Parietal lobe (tissue), 2 donors: Measurements from ENCODE around the gene TMEM236. TPM values are rescaled to one million over a fixed set of nuclear protein-coding genes. Genes with fewer than 3 reads are reported as not detected.

Source experiments
- small RNA-seq: library from RNA; depleted of rRNA; stranded (forward); fragments of <200 nt; gene quantifications from one replicate; pipeline ENCODE3, GENCODE V24; 2014; ENCODE audit warnings: low replicate concordance
- total RNA-seq: library from RNA; depleted of rRNA; stranded (reverse); fragments of >200 nt; gene quantifications from one replicate; pipeline ENCODE4 v1.2.3, GENCODE V29; 2014

The TMEM236 gene, protein sequence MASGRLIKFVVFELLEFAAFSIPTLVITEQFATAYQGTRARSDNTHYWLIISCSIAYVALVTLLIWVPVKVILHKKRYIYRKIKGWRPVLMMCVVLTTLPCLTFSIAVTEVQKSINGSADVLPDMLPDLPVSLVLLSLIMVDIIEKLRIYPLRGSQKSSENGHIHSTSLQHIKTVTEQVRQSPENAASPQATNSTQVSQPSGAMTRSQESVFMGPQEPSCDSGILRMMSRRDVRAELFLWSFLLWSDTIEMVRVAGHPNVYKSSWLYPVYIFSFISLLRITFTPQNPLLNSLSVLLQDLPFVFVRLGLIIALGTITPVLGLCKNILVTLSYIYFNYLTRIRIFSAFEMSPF
- total RNA-seq: not detected

DNA sequence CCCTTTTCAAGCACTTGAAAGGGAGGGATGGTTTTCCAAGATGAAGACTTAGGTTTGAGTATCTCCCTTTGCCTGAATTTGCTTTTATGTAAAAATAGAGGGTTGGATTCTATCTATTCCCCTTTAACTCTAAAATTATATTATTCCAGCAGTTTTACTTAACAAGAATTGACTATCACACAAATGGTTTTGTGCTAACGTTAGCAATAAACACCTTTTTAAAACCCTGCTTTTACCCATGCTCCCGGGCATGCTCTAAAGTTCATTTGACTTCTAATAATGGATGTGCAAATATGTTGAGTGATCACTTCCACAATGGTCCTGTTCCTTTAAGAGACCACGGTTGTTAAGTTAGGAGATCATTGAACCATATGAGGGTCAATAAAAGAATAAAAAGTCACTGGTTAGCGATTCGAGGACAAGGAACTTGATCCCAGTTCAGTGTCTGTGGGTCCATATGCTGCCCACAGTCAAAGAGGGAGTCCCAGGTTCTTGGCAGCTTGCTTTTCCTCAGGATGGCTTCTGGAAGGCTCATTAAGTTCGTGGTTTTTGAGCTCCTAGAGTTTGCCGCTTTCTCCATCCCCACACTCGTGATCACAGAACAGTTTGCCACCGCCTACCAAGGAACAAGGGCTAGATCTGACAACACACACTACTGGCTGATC, at the start of gene TMEM236:
TSS of gene TMEM236 (plus strand) at position 421 of the 665 bp plus-strand sequence. CDS start at position 516, 95 bp downstream.

GRCh38 chr10:17808971-17809841, 57.2 kb downstream of the TMEM236 start, which contains the start of gene MRC1:
Gene MRC1, plus strand, starts transcription at chr10:17809348. Its CDS starts 118 bp downstream, at chr10:17809466.

Small RNA genes within 50 kb of the gene (small RNA-seq; reads per million reads assigned to genes)
- gene MIR511: not detected

Other genes starting within 250 kb of the TMEM236 start
- 23.2 TPM for gene HACD1, start 134.8 kb upstream of the TMEM236 start, total RNA-seq
- gene STAM, start 108.0 kb upstream of the TMEM236 start, total RNA-seq: 47.9 TPM
- gene MRC1, start 57.1 kb downstream of the TMEM236 start, total RNA-seq: 0.63 TPM
- gene SLC39A12, start 199.7 kb downstream of the TMEM236 start, total RNA-seq: 2.5 TPM